Activated CD4-positive, alpha-beta T cell treated with anti-CD3 and anti-CD28 coated beads for 24 hours (primary cell): ENCODE results near the gene TMEM114.

Experiments used
- DNase-seq, 2 donors: peaks; one replicate each; pipeline ENCODE4 v3.0.0-alpha.2; 2020; ENCODE audit warnings: low read depth in 2 of 2

The TMEM114 gene

DNA sequence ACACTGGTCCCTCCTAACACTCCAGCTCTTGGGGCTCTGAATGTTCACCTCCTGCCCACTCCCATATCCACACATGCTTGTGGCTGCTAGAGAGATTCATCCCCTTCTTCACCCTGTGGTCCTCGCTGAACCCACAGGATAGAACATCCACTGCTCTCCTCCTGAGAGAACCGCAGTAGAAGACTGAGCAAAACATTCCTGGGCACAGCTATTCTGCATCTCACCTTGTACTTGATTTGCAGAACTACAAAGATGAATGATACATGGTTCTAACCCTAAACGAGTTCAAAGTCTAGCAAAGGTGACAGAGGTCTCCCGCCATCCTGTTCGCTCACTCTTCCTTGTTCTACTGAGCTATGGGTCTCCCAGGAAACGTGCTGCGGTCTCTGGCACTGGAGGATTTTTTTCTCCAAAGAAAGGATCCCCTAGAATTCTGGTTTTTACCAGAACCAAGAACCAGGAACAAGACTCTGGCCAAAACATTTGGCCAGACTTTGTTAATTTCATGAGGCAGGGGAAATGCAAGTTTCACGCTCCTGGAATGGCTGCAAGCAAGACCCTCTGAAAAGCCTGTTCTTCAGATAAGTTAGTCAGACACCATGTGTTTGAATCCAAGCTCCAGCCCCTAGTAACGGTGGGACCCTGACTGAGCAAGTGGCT lies 39.5 kb downstream of the TMEM114 start:
- no peak for DNase-seq

GRCh38 chr16:8549843-8550412 lies 40.4 kb downstream of the TMEM114 start:
- DNase-seq, result no peak

DNA sequence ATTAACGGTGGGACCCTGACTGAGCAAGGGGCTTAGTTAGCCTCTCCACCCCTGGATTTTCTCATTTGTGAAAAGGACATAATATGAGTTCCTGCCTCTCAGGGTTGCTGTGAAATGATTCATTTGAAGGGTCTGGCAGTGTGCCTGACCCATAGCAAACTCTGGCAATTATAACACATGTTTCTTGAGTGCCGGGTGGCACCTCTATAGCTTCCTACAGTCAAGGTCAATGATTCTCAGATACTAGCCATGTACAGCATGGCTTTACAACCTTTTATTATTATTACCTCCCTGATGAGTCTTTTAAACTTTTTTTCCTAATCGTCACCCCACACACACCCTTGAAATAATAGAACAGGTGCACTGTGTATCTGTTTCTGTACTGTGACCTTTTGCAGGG lies 42.1 kb downstream of the TMEM114 start:
- DNase-seq, result no peak

DNA sequence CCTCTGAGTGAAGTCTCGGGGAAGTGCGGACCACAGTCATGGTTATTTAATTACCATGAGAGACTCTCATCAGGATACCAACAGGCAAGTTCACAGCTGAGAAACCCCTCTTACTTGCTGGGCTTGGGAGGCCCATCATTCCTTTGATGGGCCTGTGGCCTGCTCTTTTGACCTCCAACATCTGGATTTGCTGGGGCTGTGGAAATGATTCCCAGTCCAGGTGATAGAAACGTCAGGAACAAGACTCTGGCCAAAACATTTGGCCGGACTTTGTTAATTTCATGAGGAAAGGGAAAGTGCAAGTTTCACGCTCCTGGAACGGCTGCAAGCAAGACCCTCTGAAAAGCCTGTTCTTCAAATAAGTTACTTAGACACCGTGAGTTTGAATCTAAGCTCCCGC lies 42.5 kb downstream of the TMEM114 start:
- no peak for DNase-seq

GRCh38 chr16:8544406-8544805 lies 45.9 kb downstream of the TMEM114 start:
- no peak for DNase-seq

- DNase-seq, result no peak
Measured at GRCh38 chr16:8543258-8543657, 47.1 kb downstream of the TMEM114 start.

GRCh38 chr16:8542393-8542792 lies 47.9 kb downstream of the TMEM114 start:
- DNase-seq, result no peak

- DNase-seq, result no peak
Measured at GRCh38 chr16:8541868-8542267, 48.4 kb downstream of the TMEM114 start.

DNA sequence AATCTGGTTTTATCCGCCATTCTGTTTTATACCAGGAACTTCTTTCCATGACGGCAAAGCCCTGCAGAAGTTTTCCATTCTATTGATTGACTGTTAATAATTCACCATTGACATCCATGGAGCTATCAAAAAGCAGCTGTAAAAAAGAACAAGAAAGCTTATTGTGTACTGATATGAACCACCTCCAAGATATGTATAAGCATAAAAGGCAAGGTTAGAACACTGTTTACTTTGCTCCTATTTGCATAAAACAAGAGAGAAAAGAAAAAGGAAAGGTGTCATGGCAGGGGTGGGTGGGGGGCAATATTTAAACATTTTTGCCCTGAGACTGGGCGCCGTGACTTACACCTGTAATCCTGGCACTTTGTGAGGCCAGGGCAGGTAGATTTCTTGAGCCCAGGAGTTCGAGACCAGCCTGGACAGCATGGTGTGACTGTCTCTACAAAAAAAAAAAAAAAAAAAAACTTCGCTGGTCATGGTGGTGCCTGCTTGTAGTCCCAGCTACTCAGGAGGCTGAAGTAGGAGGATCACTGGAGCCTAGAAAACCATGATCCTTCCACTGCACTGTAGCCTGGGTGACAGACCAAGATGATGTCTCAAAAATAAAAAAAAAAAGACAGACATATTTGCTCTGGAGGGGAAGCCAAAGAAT lies 52.5 kb downstream of the TMEM114 start:
- no peak for DNase-seq

GRCh38 chr16:8533509-8533908 lies 56.8 kb downstream of the TMEM114 start:
- no peak for DNase-seq

DNA sequence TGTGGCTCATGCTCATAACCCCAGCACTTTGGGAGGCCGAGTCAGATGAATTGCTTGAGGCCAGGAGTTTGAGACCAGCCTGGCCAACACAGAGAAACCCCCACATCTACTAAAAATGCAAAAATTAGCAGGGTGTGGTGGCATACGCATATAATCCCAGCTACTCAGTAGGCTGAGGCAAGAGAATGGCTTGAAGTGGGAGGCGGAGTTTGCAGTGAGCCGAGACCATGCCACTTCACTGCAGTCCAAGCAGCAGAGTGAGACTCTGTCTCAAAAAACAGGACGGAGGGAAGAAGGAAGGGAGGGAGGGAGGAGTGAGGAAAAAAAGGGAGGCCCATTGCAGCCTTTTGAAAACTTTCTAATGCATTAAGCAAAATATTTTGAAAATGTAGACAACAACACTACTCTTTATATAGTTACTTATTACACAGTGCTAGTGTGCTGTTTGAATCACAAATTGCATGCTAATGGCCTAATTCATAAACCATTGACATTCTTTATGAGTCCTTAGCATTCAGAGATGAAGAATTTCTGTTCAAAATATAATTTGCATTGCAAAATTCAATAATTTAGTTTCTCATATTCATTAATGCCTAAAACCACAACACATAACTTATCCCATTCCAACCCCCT lies 59.4 kb downstream of the TMEM114 start:
- DNase-seq, result no peak

- DNase-seq, result no peak
Measured at GRCh38 chr16:8528471-8528870, 61.8 kb downstream of the TMEM114 start.

DNA sequence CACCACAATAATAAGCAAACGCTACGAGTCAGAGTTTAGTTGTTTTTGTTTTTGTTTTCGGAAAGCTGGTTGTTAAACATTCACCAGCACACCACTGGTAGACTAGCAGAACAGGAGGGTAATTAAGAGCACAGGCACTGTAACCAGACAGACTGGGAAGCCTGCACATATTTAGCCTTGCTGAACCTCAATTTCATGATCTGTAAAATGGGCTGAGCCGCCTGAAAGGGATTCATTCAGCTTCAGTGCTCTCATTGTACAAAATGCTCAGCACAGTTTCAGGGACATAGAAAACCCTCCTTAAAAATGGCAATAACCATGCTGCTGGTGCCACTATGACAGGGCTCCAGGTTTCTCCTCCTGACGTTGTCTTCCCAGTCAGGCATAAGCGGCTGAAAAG lies 66.4 kb downstream of the TMEM114 start:
- no peak for DNase-seq

- DNase-seq, result no peak
Measured at GRCh38 chr16:8522757-8523156, 67.6 kb downstream of the TMEM114 start.

- DNase-seq, result no peak
Measured at GRCh38 chr16:8519643-8520042, 70.7 kb downstream of the TMEM114 start.
